ENCODE results near the gene P2RX5. TPM values are rescaled to one million over a fixed set of nuclear protein-coding genes. Genes with fewer than 3 reads are reported as not detected.

P2RX5 gene
- total RNA-seq, 4 donors from 2014 or later = 0.49 to 0.56 TPM; not detected in 2

DNA sequence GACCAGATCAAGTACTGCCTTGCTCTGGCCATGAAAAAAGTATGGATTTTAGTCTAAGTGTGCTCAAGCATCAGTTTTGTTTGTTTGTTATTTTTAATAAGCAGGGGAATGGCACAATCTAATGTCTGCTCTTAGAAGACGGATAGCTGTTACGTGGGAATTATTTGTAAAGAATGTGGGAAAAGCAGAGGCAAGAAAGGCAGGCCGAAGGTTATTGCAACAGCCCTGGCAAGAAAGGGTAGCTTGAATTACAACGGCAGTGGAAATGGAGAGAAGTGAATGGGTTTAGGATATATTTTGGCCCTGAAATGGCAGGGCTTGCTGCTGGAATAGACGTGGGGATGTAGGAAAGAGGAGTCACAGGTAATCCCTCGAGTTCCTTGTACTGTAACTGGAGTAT is 26.8 kb upstream of the P2RX5 start:
- Histone ChIP-seq H3K36me3 (peaks cover 15% of the 10 kb centered on the region), H3K4me3 (peak overlapping the region; percentile 97), H3K4me1 (peaks cover 31% of the 10 kb centered on the region), H3K9me3 (no peaks in the 10 kb centered on the region), H3K27me3 (no peaks in the 10 kb centered on the region), H3K27ac (no peak overlapping the region)
- DNase-seq (ENCODE audit: low spot score in 2 of 2) = no peak
- TF ChIP-seq POLR2AphosphoS5 (IDR thresholded peaks at IDR 0.05) (no peak), POLR2A (IDR thresholded peaks at IDR 0.05) (no peak), EP300 (IDR thresholded peaks at IDR 0.05) (no peak)
- TF ChIP-seq, protein P1, sequence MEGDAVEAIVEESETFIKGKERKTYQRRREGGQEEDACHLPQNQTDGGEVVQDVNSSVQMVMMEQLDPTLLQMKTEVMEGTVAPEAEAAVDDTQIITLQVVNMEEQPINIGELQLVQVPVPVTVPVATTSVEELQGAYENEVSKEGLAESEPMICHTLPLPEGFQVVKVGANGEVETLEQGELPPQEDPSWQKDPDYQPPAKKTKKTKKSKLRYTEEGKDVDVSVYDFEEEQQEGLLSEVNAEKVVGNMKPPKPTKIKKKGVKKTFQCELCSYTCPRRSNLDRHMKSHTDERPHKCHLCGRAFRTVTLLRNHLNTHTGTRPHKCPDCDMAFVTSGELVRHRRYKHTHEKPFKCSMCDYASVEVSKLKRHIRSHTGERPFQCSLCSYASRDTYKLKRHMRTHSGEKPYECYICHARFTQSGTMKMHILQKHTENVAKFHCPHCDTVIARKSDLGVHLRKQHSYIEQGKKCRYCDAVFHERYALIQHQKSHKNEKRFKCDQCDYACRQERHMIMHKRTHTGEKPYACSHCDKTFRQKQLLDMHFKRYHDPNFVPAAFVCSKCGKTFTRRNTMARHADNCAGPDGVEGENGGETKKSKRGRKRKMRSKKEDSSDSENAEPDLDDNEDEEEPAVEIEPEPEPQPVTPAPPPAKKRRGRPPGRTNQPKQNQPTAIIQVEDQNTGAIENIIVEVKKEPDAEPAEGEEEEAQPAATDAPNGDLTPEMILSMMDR (IDR thresholded peaks at IDR 0.05) = no peak
- WGBS = 17% methylated on average over 6 of the region's 6 CpGs

DNA sequence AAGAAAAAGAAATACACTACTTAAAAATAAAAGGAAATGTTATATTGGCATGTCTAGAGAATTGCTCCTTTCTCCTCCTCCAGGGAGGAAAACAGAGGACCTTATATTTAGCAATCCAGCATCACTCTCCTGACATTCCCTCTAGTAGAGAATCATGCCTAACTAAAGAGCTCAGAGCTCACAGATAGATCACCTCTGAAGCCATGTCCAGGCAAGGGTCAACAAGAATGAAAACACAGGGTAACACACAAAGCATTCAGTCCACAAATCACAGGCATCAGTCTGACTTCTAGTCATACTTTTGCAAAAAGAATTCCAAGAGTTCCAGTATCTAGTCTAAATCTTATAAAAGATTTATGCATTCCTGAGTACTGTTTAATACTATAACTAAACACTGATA is 23.3 kb upstream of the P2RX5 start:
- Histone ChIP-seq H3K4me1 (peaks cover 26% of the 10 kb centered on the region), H3K27ac (no peak overlapping the region), H3K27me3 (no peaks in the 10 kb centered on the region), H3K9me3 (no peaks in the 10 kb centered on the region), H3K4me3 (no peak overlapping the region), H3K36me3 (peaks cover 49% of the 10 kb centered on the region)
- DNase-seq (ENCODE audit: low spot score in 2 of 2) = no peak
- TF ChIP-seq POLR2AphosphoS5 (IDR thresholded peaks at IDR 0.05) (no peak), POLR2A (IDR thresholded peaks at IDR 0.05) (no peak), EP300 (IDR thresholded peaks at IDR 0.05) (no peak)
- TF ChIP-seq, protein P1 (IDR thresholded peaks at IDR 0.05) = no peak

DNA sequence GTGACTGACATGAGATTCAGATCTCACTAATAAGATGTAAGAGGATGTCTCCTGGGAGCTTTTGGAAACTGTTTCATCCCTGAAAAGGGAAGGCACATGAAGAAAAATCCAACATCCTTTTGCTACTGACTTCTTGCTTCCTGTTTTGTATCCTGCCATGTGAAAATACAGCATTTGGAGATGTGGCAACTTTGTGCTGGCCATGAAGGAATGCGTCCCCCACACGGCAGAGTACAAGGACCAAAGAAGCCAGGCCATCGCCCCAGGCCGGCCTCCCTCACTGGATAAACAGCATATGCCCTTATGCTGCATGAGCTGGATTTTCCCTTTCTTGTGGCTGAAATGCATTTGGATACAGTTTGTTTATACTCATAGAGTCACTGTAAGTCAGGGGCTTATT is 22.2 kb upstream of the P2RX5 start:
- TF ChIP-seq, protein P1 (IDR thresholded peaks at IDR 0.05) = no peak
- TF ChIP-seq POLR2A (IDR thresholded peaks at IDR 0.05) (no peak), POLR2AphosphoS5 (IDR thresholded peaks at IDR 0.05) (no peak), EP300 (IDR thresholded peaks at IDR 0.05) (no peak)
- Histone ChIP-seq H3K9me3 (no peaks in the 10 kb centered on the region), H3K27ac (no peak overlapping the region), H3K4me3 (no peak overlapping the region), H3K27me3 (no peaks in the 10 kb centered on the region), H3K36me3 (peaks cover 60% of the 10 kb centered on the region), H3K4me1 (peaks cover 22% of the 10 kb centered on the region)
- DNase-seq (ENCODE audit: low spot score in 2 of 2) = no peak
- WGBS = 84% methylated on average over 4 of the region's 4 CpGs

DNA sequence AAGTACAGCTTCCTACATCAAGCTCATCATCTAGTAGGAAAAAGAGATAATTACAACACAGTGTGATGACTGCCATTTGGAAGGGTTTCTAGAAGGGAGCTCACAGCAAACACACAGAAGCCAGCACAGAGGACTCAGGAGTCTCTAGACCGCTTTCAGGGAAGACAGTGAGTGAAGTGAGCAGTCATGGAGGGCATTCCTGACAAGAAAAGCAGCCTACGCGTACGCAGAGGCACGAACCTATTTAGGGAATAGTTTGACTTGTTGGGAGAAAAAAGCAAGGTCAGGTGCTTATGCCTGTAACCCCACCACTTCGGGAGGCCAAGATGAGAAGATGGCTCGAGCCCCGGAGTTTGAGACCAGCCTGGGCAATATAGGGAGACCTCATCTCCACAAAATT is 19.3 kb upstream of the P2RX5 start:
- H3K36me3 ChIP-seq = peaks cover 74% of the 10 kb centered on the region
- 87% methylated on average over 8 of the region's 8 CpGs for WGBS
- no peak for TF ChIP-seq POLR2A (IDR thresholded peaks at IDR 0.05)
- TF ChIP-seq EP300 (IDR thresholded peaks at IDR 0.05) = no peak
- TF ChIP-seq, protein P1 (IDR thresholded peaks at IDR 0.05) = no peak
- TF ChIP-seq POLR2AphosphoS5 (IDR thresholded peaks at IDR 0.05) = no peak

DNA sequence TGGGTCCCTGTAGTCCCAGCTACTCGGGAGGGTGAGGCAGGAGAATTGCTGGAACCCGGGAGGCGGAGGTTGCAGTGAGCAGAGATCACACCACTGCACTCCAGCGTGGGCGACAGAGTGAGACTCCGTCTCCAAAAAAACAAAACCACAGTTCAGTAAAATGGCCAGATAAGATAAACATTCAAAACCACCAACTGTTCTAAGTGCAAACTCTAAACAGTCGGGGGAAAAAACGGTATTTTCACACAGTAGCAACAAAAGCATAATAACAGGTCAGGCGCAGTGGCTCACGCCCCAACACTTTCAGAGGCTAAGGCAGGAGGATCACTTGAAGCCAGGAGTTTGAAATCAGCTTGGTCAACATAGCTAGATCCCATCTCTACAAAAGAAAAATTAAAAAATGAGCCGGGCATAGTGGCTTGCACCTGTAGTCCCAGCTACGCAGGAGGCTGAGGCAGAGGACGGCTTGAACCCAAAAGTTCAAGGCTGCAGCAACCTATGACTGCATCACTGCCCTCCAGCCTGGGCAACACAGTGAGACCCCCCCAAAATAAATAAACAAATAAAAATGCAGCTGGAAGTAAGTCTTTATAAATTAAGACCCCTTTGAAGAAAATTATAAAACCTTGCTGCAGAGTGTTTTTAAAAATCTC is 17.0 kb upstream of the P2RX5 start:
- Histone ChIP-seq H3K27ac (no peak overlapping the region), H3K36me3 (peaks cover 61% of the 10 kb centered on the region), H3K27me3 (no peaks in the 10 kb centered on the region), H3K4me3 (no peak overlapping the region), H3K9me3 (no peaks in the 10 kb centered on the region), H3K4me1 (no peaks in the 10 kb centered on the region)
- no peak for TF ChIP-seq POLR2A (IDR thresholded peaks at IDR 0.05)
- TF ChIP-seq, protein P1 (IDR thresholded peaks at IDR 0.05) = no peak
- no peak for TF ChIP-seq EP300 (IDR thresholded peaks at IDR 0.05)
- no peak for TF ChIP-seq POLR2AphosphoS5 (IDR thresholded peaks at IDR 0.05)
- 78% methylated on average over 13 of the region's 13 CpGs for WGBS
- DNase-seq (ENCODE audit: low spot score in 2 of 2) = no peak

More for the DNA sequence above, 19.3 kb upstream of the P2RX5 start:
- DNase-seq (ENCODE audit: low spot score in 2 of 2) = no peak
- no peaks in the 10 kb centered on the region for H3K27me3 ChIP-seq
- H3K9me3 ChIP-seq = no peaks in the 10 kb centered on the region
- peaks cover 7% of the 10 kb centered on the region for H3K4me1 ChIP-seq
- H3K27ac ChIP-seq = no peak overlapping the region
- no peak overlapping the region for H3K4me3 ChIP-seq

Measured in suprapubic skin (tissue), 4 donors.